Heart left ventricle (tissue), 13 donors: ENCODE data around the gene CAMTA1.

ENCODE experiments used
- CTCF ChIP-seq, 12 donors: fragments of 200-600 bp; sonication (generic) in 4 of 12; IDR thresholded peaks; one replicate each; pipeline versions ENCODE4 v1.5.0 to v1.8.0; 2018 to 2022; ENCODE audit warnings: antibody characterized with exemption in 12 of 12, mild to moderate bottlenecking in 5 of 12
- POLR2A ChIP-seq, 2 donors: fragments of 450-650 bp; IDR thresholded peaks; one replicate each; pipeline ENCODE4 v1.6.1; 2017; ENCODE audit warnings: antibody characterized with exemption in 2 of 2, mild to moderate bottlenecking in 2 of 2, moderate library complexity in 2 of 2
- donor health status: ischemic (EF 13 %, LVEDD 7.1; RV severe dilation, severe dysfunction).
- donor health status: DM: no; HTN: yes; CAD: no.
- donor health status: DM: no; HTN: no; CAD: no.
- donor health status: ischemic (EF 25% LVEDD 6.9; RV normal size, moderate dysfunction).
- donor health status: ischemic (EF 25% LVEDD 5.7; RV mildly dilated, moderate dysfunction).
- donor health status: ischemic (EF 35%, LVEDD 5.7; RV mildly dilated, moderate dysfunction).
- donor health status: nonischemic (EF 11% LVEDD 7.7; RV severe dilation, severe dysfunction).
- donor health status: DM: yes; HTN: yes; CAD: no.
- donor health status: PGD.
- donor health status: ischemic (EF 29% LVEDD 5.4; RV normal size, mild dysfunction).
- donor health status: nonischemic (EF 23%, LVEDD 6.1; RV moderate dilation, normal function).

GRCh38 chr1:7079637-7080036 lies 294.4 kb downstream of the CAMTA1 start:
- TF ChIP-seq CTCF (IDR thresholded peaks at IDR 0.05), result no peak
- no peak for TF ChIP-seq POLR2A (IDR thresholded peaks at IDR 0.05)
